ENCODE results near the gene TCF7. TPM values are rescaled to one million over a fixed set of nuclear protein-coding genes. Genes with fewer than 3 reads are reported as not detected.

TCF7 gene
- polyA plus RNA-seq, 1 experiment, result 2.1 TPM

DNA sequence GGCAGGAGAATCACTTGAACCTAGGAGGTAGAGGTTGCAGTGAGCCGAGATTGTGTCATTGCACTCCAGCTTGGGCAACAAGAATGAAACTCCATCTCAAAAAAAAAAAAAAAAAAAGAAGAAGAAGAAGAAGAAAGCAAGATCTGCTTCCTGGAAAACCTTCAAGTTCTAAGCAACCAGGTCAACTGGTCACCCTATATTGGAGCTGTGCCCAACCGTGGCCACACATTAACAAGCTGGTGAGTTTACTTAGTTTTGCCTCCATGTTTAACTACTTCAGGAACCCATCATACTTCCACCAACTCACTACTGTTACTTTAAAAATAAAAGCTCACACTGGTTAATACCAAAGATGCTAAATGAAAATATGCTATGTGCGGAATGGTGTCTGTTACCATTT, 74.5 kb downstream of the TCF7 start:
- DNase-seq (ENCODE audit: low read depth, low spot score), result no peak
- Histone ChIP-seq H3K27me3 (ENCODE audit: control insufficient read depth, insufficient read depth, low read length) (no peaks in the 10 kb centered on the region), H3K4me3 (ENCODE audit: low read depth, low read length) (no peak overlapping the region), H3K9me3 (ENCODE audit: control insufficient read depth, insufficient read depth, low read length) (no peaks in the 10 kb centered on the region), H3K27ac (ENCODE audit: low read depth, low read length) (no peak overlapping the region)
- TF ChIP-seq, protein P1, sequence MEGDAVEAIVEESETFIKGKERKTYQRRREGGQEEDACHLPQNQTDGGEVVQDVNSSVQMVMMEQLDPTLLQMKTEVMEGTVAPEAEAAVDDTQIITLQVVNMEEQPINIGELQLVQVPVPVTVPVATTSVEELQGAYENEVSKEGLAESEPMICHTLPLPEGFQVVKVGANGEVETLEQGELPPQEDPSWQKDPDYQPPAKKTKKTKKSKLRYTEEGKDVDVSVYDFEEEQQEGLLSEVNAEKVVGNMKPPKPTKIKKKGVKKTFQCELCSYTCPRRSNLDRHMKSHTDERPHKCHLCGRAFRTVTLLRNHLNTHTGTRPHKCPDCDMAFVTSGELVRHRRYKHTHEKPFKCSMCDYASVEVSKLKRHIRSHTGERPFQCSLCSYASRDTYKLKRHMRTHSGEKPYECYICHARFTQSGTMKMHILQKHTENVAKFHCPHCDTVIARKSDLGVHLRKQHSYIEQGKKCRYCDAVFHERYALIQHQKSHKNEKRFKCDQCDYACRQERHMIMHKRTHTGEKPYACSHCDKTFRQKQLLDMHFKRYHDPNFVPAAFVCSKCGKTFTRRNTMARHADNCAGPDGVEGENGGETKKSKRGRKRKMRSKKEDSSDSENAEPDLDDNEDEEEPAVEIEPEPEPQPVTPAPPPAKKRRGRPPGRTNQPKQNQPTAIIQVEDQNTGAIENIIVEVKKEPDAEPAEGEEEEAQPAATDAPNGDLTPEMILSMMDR (IDR thresholded peaks at IDR 0.05; ENCODE audit: low read depth, low read length), result no peak
- CTCF ChIA-PET, result interaction anchor here (0.9 to 11.5 kb wide), 3 partner anchors 8 to 398 kb away, joined by 3 to 249 read pairs (median 3); no protein-coding TSS in a partner anchor
- POLR2A ChIA-PET, result interaction anchor here (0.7 to 2.2 kb wide), 3 partner anchors 13 to 581 kb away, joined by 3 to 6 read pairs (median 5); partner anchors contain the start of genes PPP2CA and SKP1

DNA sequence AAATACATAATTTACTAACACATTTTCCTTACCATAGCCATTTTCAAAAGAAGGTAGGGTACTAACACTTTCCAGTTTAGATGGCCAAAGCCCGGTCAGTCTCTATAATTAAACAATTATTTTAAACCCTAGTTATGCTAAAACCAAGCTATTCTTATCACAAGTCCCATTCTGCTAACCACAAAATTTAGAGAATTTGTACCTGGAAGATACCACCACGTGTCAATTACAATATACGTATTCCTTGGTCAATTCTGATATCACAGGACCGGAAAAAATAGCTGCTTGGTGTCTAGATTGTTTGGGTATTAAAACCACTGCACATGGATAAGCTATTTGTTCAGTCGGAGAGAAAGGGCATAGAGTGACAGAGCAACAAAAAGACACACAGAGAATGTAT, 81.2 kb downstream of the TCF7 start:
- H3K27ac ChIP-seq (ENCODE audit: low read depth, low read length), result no peak overlapping the region
- TF ChIP-seq, protein P1 (IDR thresholded peaks at IDR 0.05; ENCODE audit: low read depth, low read length), result no peak
- no peak overlapping the region for H3K4me3 ChIP-seq (ENCODE audit: low read depth, low read length)
- no peaks in the 10 kb centered on the region for H3K9me3 ChIP-seq (ENCODE audit: control insufficient read depth, insufficient read depth, low read length)
- no peaks in the 10 kb centered on the region for H3K27me3 ChIP-seq (ENCODE audit: control insufficient read depth, insufficient read depth, low read length)
- DNase-seq (ENCODE audit: low read depth, low spot score), result no peak
- ChIA-PET CTCF (interaction anchor here (1.0 to 3.2 kb wide), 3 partner anchors 12 to 93 kb away, joined by 3 to 21 read pairs (median 4); no protein-coding TSS in a partner anchor), POLR2A (interaction anchor here (0.5 to 0.6 kb wide), 3 partner anchors 9 to 92 kb away, joined by 3 read pairs; no protein-coding TSS in a partner anchor)

Small RNA genes lying within 50 kb of the gene (small RNA-seq; reads per million reads assigned to genes)
- not detected for gene AC008608.1 (ENCODE audit: insufficient read length, low read depth)

Other genes starting within 250 kb of the TCF7 start
- gene C5orf15, start 146.1 kb upstream of the TCF7 start, polyA plus RNA-seq (2011; rRNA removed), result 87.5 and 92.9 TPM in 2 replicates
- gene VDAC1, start 109.7 kb upstream of the TCF7 start, polyA plus RNA-seq (2011; rRNA removed), result 218 and 262 TPM in 2 replicates
- gene SKP1, start 62.3 kb downstream of the TCF7 start, polyA plus RNA-seq (2011; rRNA removed), result 725 and 1,036 TPM in 2 replicates
- gene PPP2CA, start 111.4 kb downstream of the TCF7 start, polyA plus RNA-seq (2011; rRNA removed), result 175 and 252 TPM in 2 replicates